NCI-H2171 treated with DMSO at 0.1 percent for 48 hours (cell line): Measurements from ENCODE around the gene RRAS2.
"Not testable (repeated sequence)": the region's sequence is repeated elsewhere in the genome, so short reads cannot be mapped to it uniquely, and the experiment has no call there.

Experiments used
- DNase-seq: peaks from one replicate; lab custom pipeline; 2025; lab: John Stamatoyannopoulos, UW

The RRAS2 gene

GRCh38 chr11:14306481-14306880, 52.5 kb downstream of the RRAS2 start:
- no peak for DNase-seq

GRCh38 chr11:14305649-14306048, 53.3 kb downstream of the RRAS2 start:
- DNase-seq = no peak

GRCh38 chr11:14304601-14305000, 54.4 kb downstream of the RRAS2 start:
- no peak for DNase-seq

GRCh38 chr11:14300661-14301304, 58.2 kb downstream of the RRAS2 start:
- DNase-seq = peak; percentile 1

- no peak for DNase-seq
These were observed 59.1 kb downstream of the RRAS2 start for GRCh38 chr11:14299921-14300320.

- DNase-seq = no peak
These were observed 68.6 kb downstream of the RRAS2 start for GRCh38 chr11:14290422-14290821.

GRCh38 chr11:14288189-14288935, 70.6 kb downstream of the RRAS2 start:
- no peak for DNase-seq

GRCh38 chr11:14278869-14279268, 80.1 kb downstream of the RRAS2 start:
- DNase-seq = not testable (repeated sequence)

GRCh38 chr11:14275076-14275475, 83.9 kb downstream of the RRAS2 start:
- no peak for DNase-seq

- no peak for DNase-seq
These were observed 85.1 kb downstream of the RRAS2 start for GRCh38 chr11:14273895-14274294.

- no peak for DNase-seq
These were observed 88.1 kb downstream of the RRAS2 start for GRCh38 chr11:14270690-14271542.

- no peak for DNase-seq
These were observed 89.0 kb downstream of the RRAS2 start for GRCh38 chr11:14269692-14270573.

- DNase-seq = no peak
These were observed 90.9 kb downstream of the RRAS2 start for GRCh38 chr11:14267861-14268635.

- no peak for DNase-seq
These were observed 92.4 kb downstream of the RRAS2 start for GRCh38 chr11:14266622-14267021.

- no peak for DNase-seq
These were observed 94.0 kb downstream of the RRAS2 start for GRCh38 chr11:14264966-14265365.

- no peak for DNase-seq
These were observed 96.6 kb downstream of the RRAS2 start for GRCh38 chr11:14262271-14262846.

- DNase-seq = no peak
These were observed 97.9 kb downstream of the RRAS2 start for GRCh38 chr11:14261066-14261465.

- no peak for DNase-seq
These were observed 99.1 kb downstream of the RRAS2 start for GRCh38 chr11:14259878-14260277.

GRCh38 chr11:14259186-14259784, 99.7 kb downstream of the RRAS2 start:
- DNase-seq = no peak
